SJCRH30 (cell line): Measurements from ENCODE around the gene MECR. TPM values are rescaled to one million over a fixed set of nuclear protein-coding genes. Genes with fewer than 3 reads are reported as not detected.
"Not testable (repeated sequence)": the region's sequence is repeated elsewhere in the genome, so short reads cannot be mapped to it uniquely, and the experiment has no call there.

Experiments used
- DNase-seq, 2 experiments: peaks; one replicate each; pipeline ENCODE4 v3.0.0-alpha.2; 2015 to 2020
- H3K27ac ChIP-seq: fragments of 250-450 bp; sonication (Bioruptor Pico); 2 replicates; pipeline ENCODE4 v1.5.1; 2020; ENCODE audit warnings: mild to moderate bottlenecking, moderate library complexity
- H3K27me3 ChIP-seq: fragments of 250-450 bp; sonication (Bioruptor Pico); 2 replicates; pipeline ENCODE4 v1.5.1; 2020; ENCODE audit warnings: mild to moderate bottlenecking, moderate library complexity
- H3K36me3 ChIP-seq: fragments of 250-450 bp; sonication (Bioruptor Pico); 2 replicates; pipeline ENCODE4 v1.5.1; 2020; ENCODE audit warnings: mild to moderate bottlenecking, moderate library complexity
- H3K4me1 ChIP-seq: fragments of 250-450 bp; sonication (Bioruptor Pico); 2 replicates; pipeline ENCODE4 v1.5.1; 2020; ENCODE audit warnings: mild to moderate bottlenecking, moderate library complexity
- H3K4me3 ChIP-seq: fragments of 250-450 bp; sonication (Bioruptor Pico); 2 replicates; pipeline ENCODE4 v1.5.1; 2020; ENCODE audit warnings: mild to moderate bottlenecking, moderate library complexity
- H3K9me3 ChIP-seq: fragments of 250-450 bp; sonication (Bioruptor Pico); replicated peaks from 2 replicates; pipeline ENCODE4 v1.5.1; 2020; ENCODE audit warnings: mild to moderate bottlenecking, moderate library complexity
- total RNA-seq: library from RNA; depleted of rRNA; stranded (reverse); fragments of >200 nt; shearing (Covaris generic); gene quantifications from 2 replicates; pipeline ENCODE4 v1.2.3, GENCODE V29; 2014

Gene MECR
- total RNA-seq, 1 experiment from 2014 or later: 25.4 TPM

DNA sequence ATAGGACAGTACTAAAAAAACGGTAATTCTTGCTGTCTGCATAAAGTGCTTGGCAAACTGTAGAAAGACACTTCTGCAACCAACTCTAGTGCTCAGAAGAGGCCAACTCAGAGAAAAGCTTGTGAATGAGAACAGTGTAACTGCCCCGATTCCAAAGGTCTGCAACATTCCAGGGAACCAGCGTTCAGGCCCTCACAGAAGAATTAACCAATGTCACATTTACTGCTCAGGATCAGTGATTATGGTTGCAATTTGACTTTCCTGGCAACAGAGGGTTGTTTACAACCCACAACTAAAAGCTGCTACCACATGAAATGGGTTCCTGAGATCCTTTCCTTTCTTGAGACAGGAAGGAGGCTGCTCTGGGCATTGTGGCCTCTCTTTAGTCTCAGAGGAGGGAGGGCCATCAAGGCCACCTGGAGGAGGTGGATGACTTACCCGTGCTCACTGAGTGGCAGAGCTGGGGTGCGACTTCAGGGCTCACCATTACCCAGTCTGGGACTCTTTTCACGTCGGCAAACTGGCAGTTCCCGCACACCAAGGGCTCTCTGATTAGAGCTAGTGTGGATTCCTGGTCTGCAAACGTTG, 64.3 kb downstream of the MECR start:
- Histone ChIP-seq H3K27me3 (no peaks in the 10 kb centered on the region), H3K4me1 (peaks cover 4% of the 10 kb centered on the region; the same call in 1 of the 2 replicates), H3K27ac (no peak overlapping the region), H3K4me3 (no peak overlapping the region), H3K9me3 (no peaks in the 10 kb centered on the region), H3K36me3 (peaks cover 95% of the 10 kb centered on the region)
- DNase-seq: no peak

DNA sequence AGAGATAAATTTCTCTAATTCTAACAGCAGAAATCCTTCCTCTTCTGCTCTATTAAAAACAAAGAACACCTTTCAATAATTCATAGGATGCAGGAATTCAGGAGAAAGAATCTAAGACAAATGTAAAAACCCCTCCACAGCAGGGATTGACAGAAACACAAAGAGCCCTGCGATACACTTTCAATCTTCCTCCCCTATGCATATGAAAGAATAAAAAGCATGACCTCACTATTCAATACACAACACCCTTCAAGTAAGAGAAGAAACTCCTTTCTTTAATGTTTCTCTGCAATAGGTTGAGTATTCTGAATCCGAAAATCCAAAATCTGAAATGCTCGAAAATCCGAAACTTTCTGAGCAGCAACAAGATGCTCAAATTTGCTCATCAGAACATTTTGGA, 66.1 kb downstream of the MECR start:
- no peaks in the 10 kb centered on the region for H3K9me3 ChIP-seq
- DNase-seq: no peak
- H3K36me3 ChIP-seq: peaks cover 95% of the 10 kb centered on the region

DNA sequence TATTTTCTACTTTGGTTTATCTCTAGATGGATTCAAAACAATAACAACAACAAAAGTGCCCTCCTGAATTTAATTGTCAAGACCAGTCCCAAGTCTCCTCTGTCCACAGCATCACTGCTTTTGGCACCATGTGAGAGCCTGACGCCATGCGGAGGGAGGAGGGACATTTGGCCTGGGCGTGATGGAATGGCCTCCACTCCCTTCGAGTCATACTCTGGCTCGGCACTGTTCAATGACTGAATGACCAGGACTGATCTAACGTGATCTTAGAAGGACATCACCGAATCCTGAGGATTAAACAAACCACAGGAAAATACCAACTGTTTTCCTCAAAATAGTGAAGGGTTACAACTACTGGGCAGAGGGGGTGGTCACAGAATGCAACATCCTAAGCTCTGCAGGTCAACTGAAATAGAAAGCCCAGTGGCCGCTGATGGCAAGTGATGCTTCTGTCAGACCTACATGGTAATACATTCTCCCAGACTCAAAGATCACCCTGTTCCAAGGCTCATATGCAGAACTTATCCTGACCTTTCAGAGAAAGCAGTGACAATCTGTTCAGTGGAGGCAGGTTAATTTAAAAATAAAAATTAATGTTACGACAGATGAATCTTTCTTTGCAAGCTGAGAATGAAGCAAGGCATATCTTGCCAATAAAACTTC, 68.1 kb downstream of the MECR start:
- H3K36me3 ChIP-seq: peaks cover 98% of the 10 kb centered on the region
- H3K27ac ChIP-seq: no peak overlapping the region
- no peak overlapping the region for H3K4me3 ChIP-seq
- peaks cover 4% of the 10 kb centered on the region; the same call in 1 of the 2 replicates for H3K4me1 ChIP-seq
- DNase-seq: no peak
- no peaks in the 10 kb centered on the region for H3K27me3 ChIP-seq
- H3K9me3 ChIP-seq: no peaks in the 10 kb centered on the region

More for the DNA sequence above, 66.1 kb downstream of the MECR start:
- Histone ChIP-seq H3K27me3 (no peaks in the 10 kb centered on the region), H3K27ac (no peak overlapping the region), H3K4me1 (peaks cover 4% of the 10 kb centered on the region; the same call in 1 of the 2 replicates), H3K4me3 (no peak overlapping the region)

DNA sequence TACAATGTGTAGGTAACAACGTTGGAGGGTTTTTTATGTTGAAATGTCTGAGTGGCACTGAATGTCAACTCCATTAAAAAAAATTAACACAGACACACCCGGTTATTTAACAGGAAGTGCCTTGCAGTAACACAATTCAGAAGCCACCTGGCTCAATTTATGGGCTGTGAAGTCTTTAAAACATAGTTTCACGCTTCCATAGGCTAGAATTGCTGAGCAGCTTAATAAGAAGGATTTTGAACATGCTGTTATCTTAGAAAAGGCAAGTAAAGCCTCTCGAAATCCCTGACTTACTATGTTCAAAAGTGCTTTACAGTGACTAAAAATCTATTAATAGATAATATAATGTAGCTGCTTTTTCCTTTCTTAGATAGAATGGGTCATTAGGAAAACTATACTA, 68.7 kb downstream of the MECR start:
- no peaks in the 10 kb centered on the region for H3K27me3 ChIP-seq
- no peaks in the 10 kb centered on the region for H3K9me3 ChIP-seq
- peaks cover 98% of the 10 kb centered on the region for H3K36me3 ChIP-seq
- H3K27ac ChIP-seq: no peak overlapping the region
- H3K4me1 ChIP-seq: peaks cover 4% of the 10 kb centered on the region; the same call in 1 of the 2 replicates
- no peak for DNase-seq
- no peak overlapping the region for H3K4me3 ChIP-seq

GRCh38 chr1:29159773-29160172, 71.0 kb downstream of the MECR start:
- Histone ChIP-seq H3K27me3 (no peaks in the 10 kb centered on the region), H3K4me1 (peaks cover 4% of the 10 kb centered on the region; the same call in 1 of the 2 replicates), H3K9me3 (no peaks in the 10 kb centered on the region), H3K27ac (no peak overlapping the region), H3K4me3 (no peak overlapping the region), H3K36me3 (peaks cover 98% of the 10 kb centered on the region)
- DNase-seq: no peak

- H3K27ac ChIP-seq: no peak overlapping the region
- H3K27me3 ChIP-seq: no peaks in the 10 kb centered on the region
- no peak for DNase-seq
- H3K4me3 ChIP-seq: no peak overlapping the region
- no peaks in the 10 kb centered on the region for H3K9me3 ChIP-seq
- H3K4me1 ChIP-seq: 0 out of 2 replicates have a peak, but pooled peaks cover 2% of the 10 kb centered on the region
- H3K36me3 ChIP-seq: peaks cover 100% of the 10 kb centered on the region
These were observed 73.5 kb downstream of the MECR start for GRCh38 chr1:29157269-29157601.

DNA sequence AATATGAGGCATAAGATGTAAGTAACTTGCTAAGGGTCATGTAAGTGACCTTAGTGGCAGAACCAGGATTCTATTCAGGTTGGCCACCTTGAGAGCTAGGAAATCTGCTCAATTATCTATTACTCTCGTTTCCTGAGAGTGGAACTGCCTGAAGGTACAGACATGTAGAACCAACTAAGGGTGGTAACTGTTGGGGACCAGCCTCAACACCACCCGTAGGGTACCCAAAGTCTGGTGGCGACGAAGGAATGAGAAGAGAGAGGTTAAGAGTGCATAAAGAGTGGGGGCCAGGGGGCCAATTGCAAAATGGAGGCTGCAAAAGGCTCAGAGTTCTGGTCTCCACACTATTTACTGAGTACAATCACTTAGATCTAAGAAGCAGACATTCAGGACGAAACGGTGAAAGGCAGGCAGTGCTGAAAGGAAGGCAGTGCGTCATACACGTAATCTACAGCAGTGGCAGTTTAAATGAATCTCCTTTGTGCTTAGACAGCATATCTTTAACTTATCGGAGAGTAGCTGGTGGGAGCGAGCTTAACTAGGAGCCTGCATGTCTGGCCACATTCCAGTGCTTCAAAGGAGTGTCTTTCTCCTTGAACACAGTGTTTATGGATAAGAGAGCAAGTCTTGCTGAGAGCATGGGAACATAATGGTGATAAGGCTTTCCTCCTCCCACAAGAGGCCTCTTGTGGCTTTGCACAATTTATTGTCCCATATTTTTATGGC, 74.0 kb downstream of the MECR start:
- no peak for DNase-seq
- Histone ChIP-seq H3K9me3 (no peaks in the 10 kb centered on the region), H3K36me3 (peaks cover 100% of the 10 kb centered on the region), H3K27ac (no peak overlapping the region), H3K4me1 (no peaks in the 10 kb centered on the region), H3K4me3 (no peak overlapping the region), H3K27me3 (no peaks in the 10 kb centered on the region)

GRCh38 chr1:29152046-29152805, 78.5 kb downstream of the MECR start:
- no peak overlapping the region for H3K27ac ChIP-seq
- H3K4me3 ChIP-seq: no peak overlapping the region
- no peaks in the 10 kb centered on the region for H3K27me3 ChIP-seq
- H3K36me3 ChIP-seq: peaks cover 100% of the 10 kb centered on the region
- DNase-seq: no peak
- no peaks in the 10 kb centered on the region for H3K4me1 ChIP-seq
- no peaks in the 10 kb centered on the region for H3K9me3 ChIP-seq

GRCh38 chr1:29150346-29150745, 80.4 kb downstream of the MECR start:
- not testable (repeated sequence) for DNase-seq, H3K9me3 ChIP-seq
- H3K36me3 ChIP-seq: peaks cover 100% of the 10 kb centered on the region

GRCh38 chr1:29148656-29149491, 81.9 kb downstream of the MECR start:
- Histone ChIP-seq H3K4me3 (no peak overlapping the region), H3K36me3 (peaks cover 95% of the 10 kb centered on the region), H3K27me3 (no peaks in the 10 kb centered on the region), H3K9me3 (no peaks in the 10 kb centered on the region), H3K4me1 (no peaks in the 10 kb centered on the region), H3K27ac (no peak overlapping the region)
- DNase-seq: no peak

More at GRCh38 chr1:29150346-29150745, 80.4 kb downstream of the MECR start:
- not testable (repeated sequence) for H3K4me1 ChIP-seq, H3K4me3 ChIP-seq, H3K27me3 ChIP-seq, H3K27ac ChIP-seq

GRCh38 chr1:29145739-29146437, 84.8 kb downstream of the MECR start:
- Histone ChIP-seq H3K27me3 (no peaks in the 10 kb centered on the region), H3K9me3 (no peaks in the 10 kb centered on the region), H3K27ac (no peak overlapping the region), H3K4me1 (no peaks in the 10 kb centered on the region), H3K4me3 (no peak overlapping the region), H3K36me3 (peaks cover 68% of the 10 kb centered on the region)
- no peak for DNase-seq

GRCh38 chr1:29144178-29144577, 86.6 kb downstream of the MECR start:
- Histone ChIP-seq H3K27ac (no peak overlapping the region), H3K4me3 (no peak overlapping the region), H3K27me3 (no peaks in the 10 kb centered on the region), H3K4me1 (no peaks in the 10 kb centered on the region), H3K36me3 (peaks cover 51% of the 10 kb centered on the region), H3K9me3 (no peaks in the 10 kb centered on the region)
- no peak for DNase-seq

- Histone ChIP-seq H3K9me3 (no peaks in the 10 kb centered on the region), H3K36me3 (peaks cover 36% of the 10 kb centered on the region), H3K27ac (no peak overlapping the region), H3K27me3 (no peaks in the 10 kb centered on the region), H3K4me1 (no peaks in the 10 kb centered on the region), H3K4me3 (no peak overlapping the region)
- DNase-seq: no peak
These were observed 88.0 kb downstream of the MECR start for GRCh38 chr1:29142714-29143113.
